ENCODE data around the gene TPSB2. TPM values are rescaled to one million over a fixed set of nuclear protein-coding genes. Genes with fewer than 3 reads are reported as not detected.
"Not testable (repeated sequence)": the region's sequence is repeated elsewhere in the genome, so short reads cannot be mapped to it uniquely, and the experiment has no call there.

Gene TPSB2
- 181 TPM for total RNA-seq
- long read RNA-seq, transcript TPSB2-203 (5 exons, 1,352 nt) = minor isoform, 61 of 220 reads
- long read RNA-seq, transcript TPSB2-201 (6 exons, 1,165 nt) = major isoform, 90 of 220 reads
- long read RNA-seq, partial matches to known transcripts = 43 of 220 reads
- long read RNA-seq, other reads (novel, unspliced or antisense) = 26 of 220 reads

- H3K36me3 ChIP-seq; H3K4me3 ChIP-seq; H3K27ac ChIP-seq; H3K4me1 ChIP-seq; ATAC-seq; H3K27me3 ChIP-seq; H3K9me3 ChIP-seq; DNase-seq; intact Hi-C loops (cut with DNase I): not testable (repeated sequence)
Measured at GRCh38 chr16:1230084-1230470, at the start of gene TPSB2. Gene TPSB2, minus strand, starts transcription at chr16:1230184. Its CDS starts 233 bp downstream, at chr16:1229951.

GRCh38 chr16:1279081-1279944, 49.3 kb upstream of the TPSB2 start:
- TF ChIP-seq CTCF (IDR thresholded peaks at IDR 0.05) = no peak
- DNase-seq (no peak), ATAC-seq (no peak)
- no peaks in the 10 kb centered on the region for H3K9me3 ChIP-seq
- H3K27me3 ChIP-seq = peaks cover 12% of the 10 kb centered on the region
- no peak overlapping the region for H3K4me3 ChIP-seq
- no peaks in the 10 kb centered on the region for H3K4me1 ChIP-seq
- intact Hi-C loops (cut with DNase I) = no loop called here
- H3K36me3 ChIP-seq = no peaks in the 10 kb centered on the region
- no peak overlapping the region for H3K27ac ChIP-seq

GRCh38 chr16:1278477-1278876, 48.5 kb upstream of the TPSB2 start:
- no peak for TF ChIP-seq CTCF (IDR thresholded peaks at IDR 0.05)
- H3K9me3 ChIP-seq = no peaks in the 10 kb centered on the region
- intact Hi-C loops (cut with DNase I) = no loop called here
- H3K27me3 ChIP-seq = peaks cover 12% of the 10 kb centered on the region
- no peaks in the 10 kb centered on the region for H3K4me1 ChIP-seq
- no peak overlapping the region for H3K27ac ChIP-seq
- no peaks in the 10 kb centered on the region for H3K36me3 ChIP-seq
- no peak overlapping the region for H3K4me3 ChIP-seq
- DNase-seq (no peak), ATAC-seq (no peak)

GRCh38 chr16:1277617-1278282, 47.8 kb upstream of the TPSB2 start:
- no peak for TF ChIP-seq CTCF (IDR thresholded peaks at IDR 0.05)
- Histone ChIP-seq H3K4me3 (no peak overlapping the region), H3K27me3 (peaks cover 12% of the 10 kb centered on the region), H3K27ac (no peak overlapping the region), H3K9me3 (no peaks in the 10 kb centered on the region), H3K4me1 (no peaks in the 10 kb centered on the region), H3K36me3 (no peaks in the 10 kb centered on the region)
- ATAC-seq = no peak
- intact Hi-C loops (cut with DNase I) = no loop called here
- no peak for DNase-seq

- Histone ChIP-seq H3K27ac (no peak overlapping the region), H3K9me3 (no peaks in the 10 kb centered on the region), H3K36me3 (no peaks in the 10 kb centered on the region), H3K27me3 (peaks cover 12% of the 10 kb centered on the region), H3K4me3 (no peak overlapping the region), H3K4me1 (no peaks in the 10 kb centered on the region)
- TF ChIP-seq CTCF (IDR thresholded peaks at IDR 0.05) = no peak
- ATAC-seq (no peak), DNase-seq (no peak)
- intact Hi-C loops (cut with DNase I) = no loop called here
Measured at GRCh38 chr16:1277151-1277598, 47.2 kb upstream of the TPSB2 start.

- H3K36me3 ChIP-seq = no peaks in the 10 kb centered on the region
- H3K27me3 ChIP-seq = peaks cover 12% of the 10 kb centered on the region
- no peak for TF ChIP-seq CTCF (IDR thresholded peaks at IDR 0.05)
- H3K9me3 ChIP-seq = no peaks in the 10 kb centered on the region
- no peak for DNase-seq
- no peak overlapping the region for H3K4me3 ChIP-seq
- no peak for ATAC-seq
- H3K27ac ChIP-seq = no peak overlapping the region
- intact Hi-C loops (cut with DNase I) = no loop called here
- H3K4me1 ChIP-seq = no peaks in the 10 kb centered on the region
Measured at GRCh38 chr16:1276580-1276878, 46.5 kb upstream of the TPSB2 start.
